Suprapubic skin (tissue), 4 donors: Measurements from ENCODE around the gene FMNL2. TPM values are rescaled to one million over a fixed set of nuclear protein-coding genes. Genes with fewer than 3 reads are reported as not detected.

Source experiments
- DNase-seq, 2 donors: peaks; one replicate each; pipeline ENCODE4 v3.0.0-alpha.2; 2019; ENCODE audit warnings: low spot score in 2 of 2
- H3K27ac ChIP-seq: fragments of 200-600 bp; sonication (generic); one replicate; pipeline ENCODE4 v1.5.1; 2019
- H3K27me3 ChIP-seq: fragments of 200-600 bp; sonication (generic); one replicate; pipeline ENCODE4 v1.5.1; 2019
- H3K36me3 ChIP-seq: fragments of 200-600 bp; sonication (generic); one replicate; pipeline ENCODE4 v1.5.1; 2019
- H3K4me1 ChIP-seq: fragments of 200-600 bp; sonication (generic); one replicate; pipeline ENCODE4 v1.5.1; 2019
- H3K4me3 ChIP-seq: fragments of 200-600 bp; sonication (generic); one replicate; pipeline ENCODE4 v1.5.1; 2019; ENCODE audit warnings: mild to moderate bottlenecking
- H3K9me3 ChIP-seq: fragments of 200-600 bp; sonication (generic); one replicate; pipeline ENCODE4 v1.5.1; 2019
- EP300 ChIP-seq: sonication (generic); formaldehyde crosslinking; IDR thresholded peaks from one replicate; pipeline ENCODE4 v1.6.1; 2017; ENCODE audit warnings: antibody characterized with exemption
- POLR2A ChIP-seq, 2 donors: fragments of 450-650 bp; IDR thresholded peaks; one replicate each; pipeline ENCODE4 v1.6.1; 2017; ENCODE audit warnings: antibody characterized with exemption in 2 of 2, mild to moderate bottlenecking in 2 of 2, moderate library complexity in 2 of 2
- POLR2AphosphoS5 ChIP-seq, 3 donors: sonication (generic); formaldehyde crosslinking; IDR thresholded peaks; one replicate each; pipeline ENCODE4 v1.6.1; 2017; ENCODE audit warnings: antibody characterized with exemption in 3 of 3
- WGBS: methylation state at CpG from one replicate; pipeline ENCODE4 v1.1.5; 2018; 5-methylcytosine and 5-hydroxymethylcytosine counted together
- total RNA-seq, 4 donors: library from RNA; depleted of rRNA; stranded (reverse); fragments of >200 nt; gene quantifications; one replicate each; pipeline ENCODE4 v1.1.0, GENCODE V29; 2016
- TF ChIP-seq, protein P1 (sequence below), 2 donors: fragments of 200-600 bp in 1 of 2; fragments of 450-650 bp in 1 of 2; sonication (generic) in 1 of 2; IDR thresholded peaks; one replicate each; pipeline ENCODE4 v1.5.1; 2016 to 2019; ENCODE audit warnings: antibody characterized with exemption in 2 of 2, mild to moderate bottlenecking in 1 of 2, moderate library complexity in 1 of 2

The FMNL2 gene
- total RNA-seq, 4 donors from 2014 or later = 15.4 to 18.1 (median 16.0) TPM

DNA sequence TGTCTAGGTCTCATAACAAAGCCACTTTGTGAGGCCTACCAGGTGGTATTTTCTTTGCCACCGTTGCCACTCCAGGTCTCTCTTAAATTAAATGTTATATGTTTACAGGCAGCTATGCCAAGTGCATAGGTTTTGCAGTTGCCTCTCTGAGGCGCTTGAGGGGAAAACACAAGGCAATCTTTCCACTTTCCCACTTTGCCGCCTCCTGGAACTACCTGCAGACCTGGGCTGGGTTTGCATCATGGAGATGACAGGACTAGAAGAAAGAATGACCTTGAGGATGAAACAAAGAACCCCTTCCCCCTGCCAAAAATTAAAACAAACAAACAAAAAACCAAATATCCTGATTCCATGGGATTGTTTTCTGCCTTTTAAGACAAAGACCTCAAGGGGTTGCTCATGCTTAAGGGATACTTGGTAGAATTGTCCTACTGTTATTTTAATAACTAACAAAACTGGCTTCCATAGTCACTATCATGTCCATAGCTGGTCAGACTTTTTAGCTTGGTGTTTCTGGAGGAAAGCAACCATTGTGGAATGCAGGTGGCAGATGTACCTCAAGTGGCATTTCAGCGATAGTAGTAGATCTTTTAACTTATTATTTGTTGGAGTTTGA lies 222.4 kb downstream of the FMNL2 start:
- no peak for DNase-seq
- H3K4me3 ChIP-seq = no peak overlapping the region
- TF ChIP-seq POLR2AphosphoS5 (IDR thresholded peaks at IDR 0.05) (no peak), POLR2A (IDR thresholded peaks at IDR 0.05) (no peak), EP300 (no peak)
- TF ChIP-seq, protein P1, sequence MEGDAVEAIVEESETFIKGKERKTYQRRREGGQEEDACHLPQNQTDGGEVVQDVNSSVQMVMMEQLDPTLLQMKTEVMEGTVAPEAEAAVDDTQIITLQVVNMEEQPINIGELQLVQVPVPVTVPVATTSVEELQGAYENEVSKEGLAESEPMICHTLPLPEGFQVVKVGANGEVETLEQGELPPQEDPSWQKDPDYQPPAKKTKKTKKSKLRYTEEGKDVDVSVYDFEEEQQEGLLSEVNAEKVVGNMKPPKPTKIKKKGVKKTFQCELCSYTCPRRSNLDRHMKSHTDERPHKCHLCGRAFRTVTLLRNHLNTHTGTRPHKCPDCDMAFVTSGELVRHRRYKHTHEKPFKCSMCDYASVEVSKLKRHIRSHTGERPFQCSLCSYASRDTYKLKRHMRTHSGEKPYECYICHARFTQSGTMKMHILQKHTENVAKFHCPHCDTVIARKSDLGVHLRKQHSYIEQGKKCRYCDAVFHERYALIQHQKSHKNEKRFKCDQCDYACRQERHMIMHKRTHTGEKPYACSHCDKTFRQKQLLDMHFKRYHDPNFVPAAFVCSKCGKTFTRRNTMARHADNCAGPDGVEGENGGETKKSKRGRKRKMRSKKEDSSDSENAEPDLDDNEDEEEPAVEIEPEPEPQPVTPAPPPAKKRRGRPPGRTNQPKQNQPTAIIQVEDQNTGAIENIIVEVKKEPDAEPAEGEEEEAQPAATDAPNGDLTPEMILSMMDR (IDR thresholded peaks at IDR 0.05) = no peak
- no peaks in the 10 kb centered on the region for H3K9me3 ChIP-seq
- WGBS = 91% methylated on average over 4 of the region's 4 CpGs
- no peaks in the 10 kb centered on the region for H3K36me3 ChIP-seq
- H3K4me1 ChIP-seq = no peaks in the 10 kb centered on the region
- H3K27ac ChIP-seq = no peak overlapping the region
- no peaks in the 10 kb centered on the region for H3K27me3 ChIP-seq

DNA sequence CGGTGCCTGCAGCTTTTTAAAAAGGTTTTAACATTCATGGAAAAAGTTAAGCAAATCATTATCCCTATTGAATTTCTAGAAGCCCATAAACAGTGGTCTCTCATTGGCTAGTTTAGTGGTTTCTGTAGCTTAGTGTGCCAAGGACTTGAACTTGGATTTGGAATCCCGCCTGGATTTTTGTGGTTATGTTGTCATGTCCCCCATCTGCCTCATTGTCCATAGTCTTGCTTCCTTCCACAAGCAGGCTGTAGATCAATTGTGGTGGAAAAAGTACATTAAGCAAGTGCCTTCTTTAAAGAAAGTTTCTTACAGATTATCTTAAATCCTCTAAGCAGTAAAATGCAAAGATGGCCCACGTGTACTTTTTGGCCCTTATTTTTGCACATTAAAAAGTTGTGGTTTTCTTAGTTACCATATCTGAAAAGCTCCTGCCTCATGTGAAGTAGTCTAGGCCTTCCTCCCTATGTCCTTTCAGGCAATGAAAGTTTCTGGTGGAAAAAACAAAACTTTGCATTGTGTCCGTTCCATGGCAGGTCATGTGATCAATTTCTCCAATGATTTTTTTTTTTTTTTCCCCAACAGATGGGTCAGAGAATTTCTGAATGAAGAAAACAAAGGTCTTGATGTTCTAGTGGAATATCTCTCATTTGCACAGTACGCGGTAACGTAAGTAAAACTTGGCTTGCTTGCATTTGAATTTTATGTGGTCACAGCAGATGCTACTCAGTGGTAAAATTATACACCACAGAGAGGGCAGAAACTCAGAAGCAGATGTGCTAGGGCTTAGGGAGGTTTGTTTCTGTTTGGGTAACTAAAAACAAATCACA lies 223.4 kb downstream of the FMNL2 start:
- no peak for DNase-seq
- WGBS = 73% methylated on average over 7 of the region's 7 CpGs
- Histone ChIP-seq H3K9me3 (no peaks in the 10 kb centered on the region), H3K4me1 (no peaks in the 10 kb centered on the region), H3K27ac (no peak overlapping the region), H3K36me3 (no peaks in the 10 kb centered on the region), H3K27me3 (no peaks in the 10 kb centered on the region), H3K4me3 (no peak overlapping the region)
- no peak for TF ChIP-seq POLR2A (IDR thresholded peaks at IDR 0.05)
- TF ChIP-seq POLR2AphosphoS5 (IDR thresholded peaks at IDR 0.05) = no peak
- no peak for TF ChIP-seq EP300
- TF ChIP-seq, protein P1 (IDR thresholded peaks at IDR 0.05) = no peak

DNA sequence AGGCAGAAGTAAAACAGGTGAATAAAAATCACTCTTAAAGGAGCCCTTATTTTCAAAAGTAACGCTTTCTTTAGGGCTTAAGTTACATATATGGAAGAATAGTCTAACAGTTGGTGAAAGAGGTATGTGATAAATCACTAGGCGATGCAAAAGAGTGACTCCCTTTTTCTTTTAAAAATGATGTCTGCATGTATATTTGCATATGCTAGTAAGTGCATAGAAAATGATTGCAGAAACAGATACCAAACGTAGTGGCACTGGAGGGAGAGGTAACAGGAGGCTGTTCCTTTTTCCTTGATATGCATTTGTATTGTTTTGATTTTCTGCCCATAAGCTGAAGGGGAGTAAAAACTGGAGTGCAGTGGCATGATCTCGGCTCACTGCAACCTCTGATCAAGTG lies 224.0 kb downstream of the FMNL2 start:
- H3K9me3 ChIP-seq = no peaks in the 10 kb centered on the region
- H3K27ac ChIP-seq = no peak overlapping the region
- no peak for DNase-seq
- H3K4me3 ChIP-seq = no peak overlapping the region
- no peaks in the 10 kb centered on the region for H3K36me3 ChIP-seq
- no peaks in the 10 kb centered on the region for H3K4me1 ChIP-seq
- H3K27me3 ChIP-seq = no peaks in the 10 kb centered on the region
- 91% methylated on average over 4 of the region's 4 CpGs for WGBS
- no peak for TF ChIP-seq POLR2AphosphoS5 (IDR thresholded peaks at IDR 0.05)
- TF ChIP-seq, protein P1 (IDR thresholded peaks at IDR 0.05) = no peak
- no peak for TF ChIP-seq POLR2A (IDR thresholded peaks at IDR 0.05)
- no peak for TF ChIP-seq EP300

DNA sequence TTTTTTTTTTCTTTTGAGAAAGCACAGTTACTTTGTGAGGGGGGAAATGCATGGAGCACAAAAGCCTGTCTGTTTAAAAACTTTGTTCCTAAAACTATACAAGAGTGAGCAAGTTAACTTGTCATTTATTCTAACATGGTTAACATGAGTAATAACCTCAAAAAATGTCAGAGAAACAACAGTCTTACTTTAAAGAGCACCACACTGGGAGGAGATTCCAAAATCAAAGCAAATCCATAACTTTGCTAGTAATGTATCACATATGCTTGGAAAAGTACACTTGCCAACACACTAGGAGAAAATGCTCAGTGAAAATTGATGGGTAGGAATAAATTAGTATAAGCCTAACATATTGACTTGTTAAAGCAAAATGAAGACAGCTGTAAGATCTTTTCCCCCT lies 225.2 kb downstream of the FMNL2 start:
- no peaks in the 10 kb centered on the region for H3K4me1 ChIP-seq
- no peak overlapping the region for H3K27ac ChIP-seq
- H3K4me3 ChIP-seq = no peak overlapping the region
- H3K36me3 ChIP-seq = no peaks in the 10 kb centered on the region
- no peak for DNase-seq
- H3K27me3 ChIP-seq = no peaks in the 10 kb centered on the region
- no peaks in the 10 kb centered on the region for H3K9me3 ChIP-seq
- no peak for TF ChIP-seq EP300
- no peak for TF ChIP-seq POLR2AphosphoS5 (IDR thresholded peaks at IDR 0.05)
- TF ChIP-seq, protein P1 (IDR thresholded peaks at IDR 0.05) = no peak

DNA sequence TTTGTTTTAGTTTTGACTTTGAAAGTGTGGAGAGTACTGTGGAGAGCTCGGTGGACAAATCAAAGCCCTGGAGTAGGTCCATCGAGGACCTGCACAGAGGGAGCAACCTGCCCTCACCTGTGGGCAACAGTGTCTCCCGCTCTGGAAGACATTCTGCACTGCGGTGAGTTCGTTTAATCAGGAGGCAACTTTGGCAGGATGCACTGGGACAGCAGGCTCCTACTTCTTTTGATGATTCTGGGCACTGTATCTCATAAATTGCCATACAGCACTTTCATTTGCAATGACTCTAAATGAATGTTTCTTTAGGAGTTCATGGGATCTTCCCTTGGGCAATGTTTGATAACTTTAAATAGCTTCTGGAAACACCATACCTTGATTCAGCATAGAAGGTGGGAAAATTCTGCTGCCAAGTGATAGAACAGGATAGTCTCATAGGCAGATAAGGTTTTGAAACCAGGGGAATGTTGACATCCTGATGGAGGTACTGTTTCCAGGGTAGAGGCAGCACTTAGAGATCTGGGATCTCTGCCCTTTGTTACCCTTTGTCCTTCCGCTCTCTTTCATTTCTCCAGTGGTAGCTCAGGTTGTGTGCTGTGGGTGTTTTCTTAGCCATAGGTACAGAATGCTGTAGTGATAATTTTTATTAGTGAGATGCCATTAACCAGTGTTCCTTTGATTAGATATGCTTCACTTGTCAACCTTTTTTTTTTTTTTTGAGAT lies 226.1 kb downstream of the FMNL2 start:
- no peaks in the 10 kb centered on the region for H3K9me3 ChIP-seq
- DNase-seq = no peak
- no peaks in the 10 kb centered on the region for H3K4me1 ChIP-seq
- no peak overlapping the region for H3K4me3 ChIP-seq
- no peaks in the 10 kb centered on the region for H3K27me3 ChIP-seq
- WGBS = 88% methylated on average over 6 of the region's 6 CpGs
- H3K36me3 ChIP-seq = no peaks in the 10 kb centered on the region
- TF ChIP-seq POLR2AphosphoS5 (IDR thresholded peaks at IDR 0.05) (no peak), EP300 (no peak), POLR2A (IDR thresholded peaks at IDR 0.05) (no peak)
- TF ChIP-seq, protein P1 (IDR thresholded peaks at IDR 0.05) = no peak
- H3K27ac ChIP-seq = no peak overlapping the region
